ENCODE results near the gene DLG1. TPM values are rescaled to one million over a fixed set of nuclear protein-coding genes. Genes with fewer than 3 reads are reported as not detected.

The DLG1 gene
- total and polyA plus RNA-seq, 4 donors: 12.7 to 51.2 (median 22.3) TPM

DNA sequence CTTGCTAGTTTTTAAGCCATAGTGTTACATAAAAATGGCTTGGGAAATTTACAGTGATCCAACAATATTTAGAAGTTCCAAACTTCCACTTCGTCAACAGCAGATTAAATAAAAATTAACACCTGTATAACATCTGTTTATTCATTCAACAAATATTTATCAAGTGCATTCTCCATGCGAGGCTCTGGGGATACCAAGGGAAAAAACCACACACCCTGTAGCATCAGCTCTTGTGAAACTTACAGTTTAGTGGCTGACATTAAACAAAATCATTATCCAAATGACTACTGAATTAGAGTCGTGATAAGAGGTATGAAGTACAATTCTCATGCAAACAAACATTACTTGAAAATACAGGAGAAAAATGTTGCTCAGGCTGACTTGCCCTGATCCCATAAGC is 122.9 kb downstream of the DLG1 start:
- no peak overlapping the region for H3K9ac ChIP-seq (ENCODE audit: low read depth in 1 of 2, low read length in 2 of 2)
- H3K4me3 ChIP-seq (ENCODE audit: low read depth in 1 of 3, low read length in 3 of 3): no peak overlapping the region
- TF ChIP-seq EGR1 (IDR thresholded peaks at IDR 0.05; ENCODE audit: low read depth in 2 of 2) (no peak), FOXA1 (IDR thresholded peaks at IDR 0.05) (no peak), FOXA2 (IDR thresholded peaks at IDR 0.05) (no peak), TAF1 (conservative IDR thresholded peaks at IDR 0.05) (no peak), NR2F2 (IDR thresholded peaks at IDR 0.05) (no peak), RXRA (IDR thresholded peaks at IDR 0.05) (no peak), HNF4A (conservative IDR thresholded peaks at IDR 0.05) (no peak), YY1 (IDR thresholded peaks at IDR 0.05) (no peak), RAD21 (IDR thresholded peaks at IDR 0.05) (no peak), JUND (IDR thresholded peaks at IDR 0.05) (no peak), HNF4G (IDR thresholded peaks at IDR 0.05) (no peak)
- TF ChIP-seq, protein P1, sequence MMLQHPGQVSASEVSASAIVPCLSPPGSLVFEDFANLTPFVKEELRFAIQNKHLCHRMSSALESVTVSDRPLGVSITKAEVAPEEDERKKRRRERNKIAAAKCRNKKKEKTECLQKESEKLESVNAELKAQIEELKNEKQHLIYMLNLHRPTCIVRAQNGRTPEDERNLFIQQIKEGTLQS (IDR thresholded peaks at IDR 0.05): no peak
- TF ChIP-seq, protein P2, sequence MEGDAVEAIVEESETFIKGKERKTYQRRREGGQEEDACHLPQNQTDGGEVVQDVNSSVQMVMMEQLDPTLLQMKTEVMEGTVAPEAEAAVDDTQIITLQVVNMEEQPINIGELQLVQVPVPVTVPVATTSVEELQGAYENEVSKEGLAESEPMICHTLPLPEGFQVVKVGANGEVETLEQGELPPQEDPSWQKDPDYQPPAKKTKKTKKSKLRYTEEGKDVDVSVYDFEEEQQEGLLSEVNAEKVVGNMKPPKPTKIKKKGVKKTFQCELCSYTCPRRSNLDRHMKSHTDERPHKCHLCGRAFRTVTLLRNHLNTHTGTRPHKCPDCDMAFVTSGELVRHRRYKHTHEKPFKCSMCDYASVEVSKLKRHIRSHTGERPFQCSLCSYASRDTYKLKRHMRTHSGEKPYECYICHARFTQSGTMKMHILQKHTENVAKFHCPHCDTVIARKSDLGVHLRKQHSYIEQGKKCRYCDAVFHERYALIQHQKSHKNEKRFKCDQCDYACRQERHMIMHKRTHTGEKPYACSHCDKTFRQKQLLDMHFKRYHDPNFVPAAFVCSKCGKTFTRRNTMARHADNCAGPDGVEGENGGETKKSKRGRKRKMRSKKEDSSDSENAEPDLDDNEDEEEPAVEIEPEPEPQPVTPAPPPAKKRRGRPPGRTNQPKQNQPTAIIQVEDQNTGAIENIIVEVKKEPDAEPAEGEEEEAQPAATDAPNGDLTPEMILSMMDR (IDR thresholded peaks at IDR 0.05; ENCODE audit: low read depth, low read length, missing input control): no peak
- TF ChIP-seq, protein P3, sequence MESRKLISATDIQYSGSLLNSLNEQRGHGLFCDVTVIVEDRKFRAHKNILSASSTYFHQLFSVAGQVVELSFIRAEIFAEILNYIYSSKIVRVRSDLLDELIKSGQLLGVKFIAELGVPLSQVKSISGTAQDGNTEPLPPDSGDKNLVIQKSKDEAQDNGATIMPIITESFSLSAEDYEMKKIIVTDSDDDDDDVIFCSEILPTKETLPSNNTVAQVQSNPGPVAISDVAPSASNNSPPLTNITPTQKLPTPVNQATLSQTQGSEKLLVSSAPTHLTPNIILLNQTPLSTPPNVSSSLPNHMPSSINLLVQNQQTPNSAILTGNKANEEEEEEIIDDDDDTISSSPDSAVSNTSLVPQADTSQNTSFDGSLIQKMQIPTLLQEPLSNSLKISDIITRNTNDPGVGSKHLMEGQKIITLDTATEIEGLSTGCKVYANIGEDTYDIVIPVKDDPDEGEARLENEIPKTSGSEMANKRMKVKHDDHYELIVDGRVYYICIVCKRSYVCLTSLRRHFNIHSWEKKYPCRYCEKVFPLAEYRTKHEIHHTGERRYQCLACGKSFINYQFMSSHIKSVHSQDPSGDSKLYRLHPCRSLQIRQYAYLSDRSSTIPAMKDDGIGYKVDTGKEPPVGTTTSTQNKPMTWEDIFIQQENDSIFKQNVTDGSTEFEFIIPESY (IDR thresholded peaks at IDR 0.05): no peak
- TF ChIP-seq, protein P4, sequence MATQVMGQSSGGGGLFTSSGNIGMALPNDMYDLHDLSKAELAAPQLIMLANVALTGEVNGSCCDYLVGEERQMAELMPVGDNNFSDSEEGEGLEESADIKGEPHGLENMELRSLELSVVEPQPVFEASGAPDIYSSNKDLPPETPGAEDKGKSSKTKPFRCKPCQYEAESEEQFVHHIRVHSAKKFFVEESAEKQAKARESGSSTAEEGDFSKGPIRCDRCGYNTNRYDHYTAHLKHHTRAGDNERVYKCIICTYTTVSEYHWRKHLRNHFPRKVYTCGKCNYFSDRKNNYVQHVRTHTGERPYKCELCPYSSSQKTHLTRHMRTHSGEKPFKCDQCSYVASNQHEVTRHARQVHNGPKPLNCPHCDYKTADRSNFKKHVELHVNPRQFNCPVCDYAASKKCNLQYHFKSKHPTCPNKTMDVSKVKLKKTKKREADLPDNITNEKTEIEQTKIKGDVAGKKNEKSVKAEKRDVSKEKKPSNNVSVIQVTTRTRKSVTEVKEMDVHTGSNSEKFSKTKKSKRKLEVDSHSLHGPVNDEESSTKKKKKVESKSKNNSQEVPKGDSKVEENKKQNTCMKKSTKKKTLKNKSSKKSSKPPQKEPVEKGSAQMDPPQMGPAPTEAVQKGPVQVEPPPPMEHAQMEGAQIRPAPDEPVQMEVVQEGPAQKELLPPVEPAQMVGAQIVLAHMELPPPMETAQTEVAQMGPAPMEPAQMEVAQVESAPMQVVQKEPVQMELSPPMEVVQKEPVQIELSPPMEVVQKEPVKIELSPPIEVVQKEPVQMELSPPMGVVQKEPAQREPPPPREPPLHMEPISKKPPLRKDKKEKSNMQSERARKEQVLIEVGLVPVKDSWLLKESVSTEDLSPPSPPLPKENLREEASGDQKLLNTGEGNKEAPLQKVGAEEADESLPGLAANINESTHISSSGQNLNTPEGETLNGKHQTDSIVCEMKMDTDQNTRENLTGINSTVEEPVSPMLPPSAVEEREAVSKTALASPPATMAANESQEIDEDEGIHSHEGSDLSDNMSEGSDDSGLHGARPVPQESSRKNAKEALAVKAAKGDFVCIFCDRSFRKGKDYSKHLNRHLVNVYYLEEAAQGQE (IDR thresholded peaks at IDR 0.05): no peak
- TF ChIP-seq, protein P5, sequence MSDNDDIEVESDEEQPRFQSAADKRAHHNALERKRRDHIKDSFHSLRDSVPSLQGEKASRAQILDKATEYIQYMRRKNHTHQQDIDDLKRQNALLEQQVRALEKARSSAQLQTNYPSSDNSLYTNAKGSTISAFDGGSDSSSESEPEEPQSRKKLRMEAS (IDR thresholded peaks at IDR 0.05): no peak
- DNase-seq (ENCODE audit: low spot score): no peak
- no peaks in the 10 kb centered on the region for H3K36me3 ChIP-seq (ENCODE audit: control insufficient read depth in 4 of 4, insufficient read depth in 3 of 4, low read depth in 1 of 4, low read length in 3 of 4)
- no peak overlapping the region for H3K27ac ChIP-seq (ENCODE audit: low read depth in 1 of 2, low read length in 2 of 2)
- WGBS: 54% methylated on average over 3 of the region's 3 CpGs
- H3K9me3 ChIP-seq (ENCODE audit: control insufficient read depth in 4 of 4, low read length in 3 of 4): no peaks in the 10 kb centered on the region
- H3K27me3 ChIP-seq (ENCODE audit: control insufficient read depth in 4 of 4, insufficient read depth in 4 of 4, low read length in 3 of 4): no peaks in the 10 kb centered on the region
- no peaks in the 10 kb centered on the region for H3K4me1 ChIP-seq (ENCODE audit: control insufficient read depth in 4 of 4, insufficient read depth in 4 of 4, low read length in 3 of 4)

DNA sequence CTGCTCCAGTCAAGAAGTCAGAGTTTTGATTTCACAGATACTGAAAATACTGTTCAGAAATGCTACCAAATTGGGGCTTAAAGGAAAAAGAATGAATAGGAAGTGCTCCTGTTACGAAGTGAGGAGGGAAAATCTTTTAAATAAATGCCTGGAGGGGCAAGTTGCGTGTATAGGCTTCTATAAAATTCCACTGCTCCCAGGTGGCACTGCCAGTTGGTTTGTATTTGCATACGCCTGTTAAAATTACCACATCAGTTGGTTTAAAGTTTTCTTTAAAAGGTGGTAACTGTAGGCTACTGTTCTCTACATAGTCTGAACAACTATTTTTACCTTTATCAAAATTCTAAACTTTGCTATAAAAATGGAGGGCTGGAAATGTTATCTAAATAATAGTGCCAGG is 123.5 kb downstream of the DLG1 start:
- no peaks in the 10 kb centered on the region for H3K9me3 ChIP-seq (ENCODE audit: control insufficient read depth in 4 of 4, low read length in 3 of 4)
- no peaks in the 10 kb centered on the region for H3K36me3 ChIP-seq (ENCODE audit: control insufficient read depth in 4 of 4, insufficient read depth in 3 of 4, low read depth in 1 of 4, low read length in 3 of 4)
- no peak overlapping the region for H3K27ac ChIP-seq (ENCODE audit: low read depth in 1 of 2, low read length in 2 of 2)
- H3K4me1 ChIP-seq (ENCODE audit: control insufficient read depth in 4 of 4, insufficient read depth in 4 of 4, low read length in 3 of 4): no peaks in the 10 kb centered on the region
- 88% methylated on average over 3 of the region's 3 CpGs for WGBS
- TF ChIP-seq, protein P4 (IDR thresholded peaks at IDR 0.05): no peak
- TF ChIP-seq JUND (IDR thresholded peaks at IDR 0.05): no peak
- TF ChIP-seq HNF4G (IDR thresholded peaks at IDR 0.05): no peak
- TF ChIP-seq TAF1 (conservative IDR thresholded peaks at IDR 0.05): no peak
- TF ChIP-seq, protein P1 (IDR thresholded peaks at IDR 0.05): no peak
- no peak for TF ChIP-seq SP1 (IDR thresholded peaks at IDR 0.05)
- no peak for TF ChIP-seq HNF4A (conservative IDR thresholded peaks at IDR 0.05)
- TF ChIP-seq RXRA (IDR thresholded peaks at IDR 0.05): no peak
- TF ChIP-seq, protein P3 (IDR thresholded peaks at IDR 0.05): no peak
- no peak for TF ChIP-seq FOXA1 (IDR thresholded peaks at IDR 0.05)
- TF ChIP-seq FOXA2 (IDR thresholded peaks at IDR 0.05): no peak
- no peak for TF ChIP-seq EGR1 (IDR thresholded peaks at IDR 0.05; ENCODE audit: low read depth in 2 of 2)
- no peaks in the 10 kb centered on the region for H3K27me3 ChIP-seq (ENCODE audit: control insufficient read depth in 4 of 4, insufficient read depth in 4 of 4, low read length in 3 of 4)
- no peak overlapping the region for H3K4me3 ChIP-seq (ENCODE audit: low read depth in 1 of 3, low read length in 3 of 3)
- no peak for DNase-seq (ENCODE audit: low spot score)
- no peak overlapping the region for H3K9ac ChIP-seq (ENCODE audit: low read depth in 1 of 2, low read length in 2 of 2)

All from liver (tissue), 9 donors.